GM12872 (cell line): ENCODE measurements around the gene CEP192.

Experiments used
- TF ChIP-seq, protein P1 (sequence below): IDR thresholded peaks from 3 replicates; pipeline ENCODE4 v1.5.1; 2011; ENCODE audit warnings: low read depth, mild to moderate bottlenecking, low read length, moderate library complexity; ENCODE audit not compliant: insufficient read depth

Gene CEP192

DNA sequence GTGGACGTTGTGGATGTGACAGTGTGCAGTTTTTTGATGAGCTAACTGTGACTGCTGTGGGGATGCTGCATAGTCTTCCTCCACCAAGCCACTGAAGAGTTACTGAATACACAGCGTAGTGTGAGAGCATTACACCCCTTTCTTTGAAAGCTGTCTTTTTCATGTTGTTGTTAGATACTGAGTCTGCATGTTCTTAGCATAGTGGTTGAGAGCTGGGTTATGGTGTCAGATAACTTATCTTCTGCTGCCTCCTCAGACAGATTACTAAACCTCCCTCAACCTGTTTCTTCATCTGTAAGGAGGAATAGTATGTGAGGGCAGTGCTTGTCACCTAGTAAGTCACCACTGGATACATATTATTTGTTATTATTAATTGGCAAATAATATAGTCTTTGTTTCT is 63.2 kb downstream of the CEP192 start:
- TF ChIP-seq, protein P1, sequence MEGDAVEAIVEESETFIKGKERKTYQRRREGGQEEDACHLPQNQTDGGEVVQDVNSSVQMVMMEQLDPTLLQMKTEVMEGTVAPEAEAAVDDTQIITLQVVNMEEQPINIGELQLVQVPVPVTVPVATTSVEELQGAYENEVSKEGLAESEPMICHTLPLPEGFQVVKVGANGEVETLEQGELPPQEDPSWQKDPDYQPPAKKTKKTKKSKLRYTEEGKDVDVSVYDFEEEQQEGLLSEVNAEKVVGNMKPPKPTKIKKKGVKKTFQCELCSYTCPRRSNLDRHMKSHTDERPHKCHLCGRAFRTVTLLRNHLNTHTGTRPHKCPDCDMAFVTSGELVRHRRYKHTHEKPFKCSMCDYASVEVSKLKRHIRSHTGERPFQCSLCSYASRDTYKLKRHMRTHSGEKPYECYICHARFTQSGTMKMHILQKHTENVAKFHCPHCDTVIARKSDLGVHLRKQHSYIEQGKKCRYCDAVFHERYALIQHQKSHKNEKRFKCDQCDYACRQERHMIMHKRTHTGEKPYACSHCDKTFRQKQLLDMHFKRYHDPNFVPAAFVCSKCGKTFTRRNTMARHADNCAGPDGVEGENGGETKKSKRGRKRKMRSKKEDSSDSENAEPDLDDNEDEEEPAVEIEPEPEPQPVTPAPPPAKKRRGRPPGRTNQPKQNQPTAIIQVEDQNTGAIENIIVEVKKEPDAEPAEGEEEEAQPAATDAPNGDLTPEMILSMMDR: no peak

DNA sequence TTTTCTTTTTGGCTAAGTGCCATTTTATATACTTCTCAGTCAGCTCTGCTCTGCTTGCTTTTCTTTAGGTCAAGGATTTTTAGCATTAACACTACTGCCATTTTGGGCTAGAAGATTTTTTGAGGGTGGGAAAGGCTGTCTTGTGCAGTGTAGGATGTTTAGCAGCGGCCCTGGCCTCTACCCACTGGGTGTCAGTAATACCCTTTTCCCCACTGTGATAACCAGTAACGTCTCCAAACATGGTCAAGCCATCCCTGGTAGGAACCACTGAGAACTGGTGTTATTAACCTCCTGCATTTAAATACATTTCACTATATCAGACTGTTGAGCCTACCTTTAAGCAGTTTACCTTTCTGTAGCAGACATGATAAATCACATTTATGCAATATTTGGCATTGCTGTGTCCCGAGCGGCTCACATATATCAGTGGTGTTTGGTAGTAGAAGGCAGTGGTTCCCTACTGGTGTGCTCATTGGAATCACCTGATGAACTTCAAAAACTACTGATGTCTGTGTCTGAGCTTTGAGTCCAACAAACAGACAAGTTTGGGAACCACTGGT is 70.5 kb downstream of the CEP192 start:
- TF ChIP-seq, protein P1: no peak

DNA sequence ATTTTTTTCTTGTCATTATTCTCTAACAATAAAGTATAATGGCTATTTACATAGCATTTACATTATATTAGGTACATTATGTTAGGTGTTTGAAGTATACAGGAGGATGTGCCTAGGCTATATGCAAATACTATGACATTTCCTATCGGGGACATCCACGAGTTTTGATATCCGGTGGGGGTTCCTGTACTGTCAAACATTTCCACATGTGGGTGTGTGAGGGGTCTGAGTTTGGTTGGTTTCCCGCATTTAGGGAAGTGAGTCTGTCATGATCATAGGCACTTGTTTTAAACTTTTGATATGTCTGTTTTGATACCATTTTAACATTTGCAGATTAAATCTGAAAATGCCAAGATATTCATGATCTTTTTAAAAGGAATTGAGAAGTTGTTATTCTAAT is 76.0 kb downstream of the CEP192 start:
- TF ChIP-seq, protein P1: no peak

DNA sequence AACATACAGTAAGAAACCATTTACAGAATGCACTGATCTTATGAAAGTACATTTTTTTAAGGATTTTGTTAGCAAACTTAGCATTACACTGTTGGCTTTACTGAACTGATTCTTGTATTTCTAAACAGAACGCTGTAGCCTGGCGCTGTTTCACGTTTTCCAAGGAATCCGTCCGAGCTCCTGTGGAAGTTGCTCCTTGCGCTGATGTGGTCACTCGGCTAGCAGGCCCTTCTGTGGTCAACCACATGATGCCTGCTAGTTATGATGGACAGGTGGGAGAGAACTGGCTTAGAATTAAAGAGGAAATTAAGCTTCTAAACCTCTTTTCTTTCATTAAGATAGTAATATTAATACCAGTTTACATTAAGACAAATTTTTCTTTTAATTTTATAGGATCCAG is 76.8 kb downstream of the CEP192 start:
- TF ChIP-seq, protein P1: no peak

DNA sequence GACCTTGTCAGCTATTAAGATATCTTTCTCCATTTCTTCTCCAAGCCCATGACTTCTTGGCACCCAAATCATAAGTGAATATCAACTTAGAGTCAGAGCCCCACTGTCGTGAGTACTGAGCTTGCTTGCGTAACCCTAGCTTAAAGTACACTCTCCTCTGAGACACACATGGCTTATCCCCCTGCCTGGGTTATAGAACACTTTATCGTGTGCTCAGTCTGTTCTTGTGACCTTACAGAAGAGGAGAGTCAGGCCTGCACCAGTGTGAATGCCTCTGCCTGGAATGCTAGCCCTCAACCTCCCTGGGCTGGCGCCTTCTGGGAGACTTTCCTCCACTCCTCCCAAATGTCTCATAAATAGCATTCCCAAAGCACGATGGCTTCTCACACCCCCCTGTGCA is 79.3 kb downstream of the CEP192 start:
- TF ChIP-seq, protein P1: no peak

DNA sequence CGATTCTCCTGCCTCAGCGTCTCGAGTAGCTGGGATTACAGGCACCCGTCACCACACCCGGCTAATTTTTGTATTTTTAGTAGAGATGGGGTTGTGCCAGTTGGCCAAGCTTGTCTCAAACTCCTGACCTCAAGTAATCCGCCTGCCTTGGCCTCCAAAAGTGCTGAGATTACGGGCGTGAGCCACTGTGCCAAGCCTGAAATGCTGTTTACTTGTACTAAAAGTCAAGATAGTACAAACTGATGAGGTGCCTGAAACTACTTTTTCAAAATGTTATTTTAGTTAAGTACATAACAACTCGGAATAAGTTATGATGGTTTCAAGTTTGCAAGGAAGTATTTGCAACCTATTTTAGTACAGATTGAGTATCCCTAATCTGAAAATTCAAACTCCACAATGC is 85.7 kb downstream of the CEP192 start:
- TF ChIP-seq, protein P1: no peak

DNA sequence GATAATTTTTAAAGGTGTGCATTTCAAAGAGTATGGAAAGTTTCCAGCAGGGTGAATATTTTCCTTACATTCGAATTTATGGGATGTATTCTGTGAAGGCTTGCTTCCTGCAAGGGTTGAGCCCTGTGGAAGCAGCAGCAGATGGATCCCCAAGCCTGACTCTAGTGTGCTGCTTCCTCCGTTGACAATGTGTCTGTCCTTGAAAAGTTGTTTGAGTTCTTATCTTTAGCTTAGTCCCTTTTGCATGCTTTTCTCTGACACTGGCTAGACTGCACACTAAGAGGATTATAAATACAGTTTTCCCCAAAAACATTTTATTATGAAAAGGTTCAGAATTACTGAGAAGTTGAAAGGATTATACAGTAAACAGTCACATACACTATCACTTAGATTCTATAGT is 86.3 kb downstream of the CEP192 start:
- TF ChIP-seq, protein P1: no peak
